ENCODE results near the gene QSOX2.

QSOX2 gene

DNA sequence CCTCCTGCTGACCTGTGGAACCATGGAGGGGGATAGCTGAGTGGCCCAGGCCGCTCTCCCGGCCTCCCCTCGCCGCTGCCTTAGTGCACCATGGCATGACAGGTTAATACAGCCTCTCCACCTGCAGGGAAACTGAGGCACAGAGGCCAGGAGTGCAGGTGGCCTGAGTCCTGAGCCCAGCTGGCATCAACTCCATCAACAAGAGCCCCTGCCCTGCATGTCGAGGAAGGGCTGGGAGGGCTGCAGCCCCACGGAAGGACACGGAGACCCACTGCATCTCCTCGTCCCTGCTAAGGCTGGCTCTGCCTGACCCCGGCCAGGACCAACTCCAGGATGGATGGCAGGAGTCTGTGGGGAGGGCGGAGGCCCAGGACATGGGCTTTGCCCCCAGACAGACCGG is 31.1 kb upstream of the QSOX2 start:
- in situ Hi-C loops (cut with HindIII; ENCODE audit: low sequenced_read_pairs): no loop called here

DNA sequence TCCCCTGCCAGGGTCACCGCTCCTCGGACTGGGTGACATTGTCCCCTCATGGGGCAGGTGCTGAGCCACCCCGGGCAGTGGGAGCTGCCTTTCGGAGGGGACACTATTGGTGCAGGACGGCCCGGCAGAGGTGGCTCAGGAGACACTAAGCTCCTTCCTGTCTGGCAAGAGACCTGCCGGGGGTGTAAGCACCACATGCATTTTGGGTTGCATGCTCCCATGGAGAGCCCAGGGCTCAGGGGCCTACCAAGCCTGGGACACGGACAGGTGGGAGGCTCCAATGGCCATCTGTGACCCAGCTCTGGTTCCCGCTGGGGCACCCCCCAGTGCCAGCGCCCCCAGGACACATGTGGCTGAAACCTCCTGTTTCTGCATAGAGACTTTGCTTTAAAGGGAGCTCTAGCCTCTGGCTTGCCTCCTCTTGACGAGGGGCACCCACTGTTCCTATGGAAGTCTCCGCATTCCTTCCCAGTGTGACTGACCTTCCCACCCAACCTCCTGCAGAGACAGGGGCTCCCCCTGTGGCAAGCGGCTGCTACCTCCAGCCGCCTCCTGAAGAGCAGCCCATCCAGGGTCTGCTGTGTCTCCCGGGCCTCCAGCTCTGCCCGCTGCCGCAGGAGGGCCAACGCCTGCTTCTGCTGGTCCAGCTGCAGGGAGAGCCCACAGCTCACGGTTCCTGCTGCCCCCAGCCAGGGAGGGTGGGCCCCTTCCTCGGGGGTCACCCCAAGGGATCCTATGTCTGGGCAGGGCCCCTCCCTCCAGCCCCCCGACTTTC is 30.2 kb upstream of the QSOX2 start:
- TF ChIP-seq, protein P1, sequence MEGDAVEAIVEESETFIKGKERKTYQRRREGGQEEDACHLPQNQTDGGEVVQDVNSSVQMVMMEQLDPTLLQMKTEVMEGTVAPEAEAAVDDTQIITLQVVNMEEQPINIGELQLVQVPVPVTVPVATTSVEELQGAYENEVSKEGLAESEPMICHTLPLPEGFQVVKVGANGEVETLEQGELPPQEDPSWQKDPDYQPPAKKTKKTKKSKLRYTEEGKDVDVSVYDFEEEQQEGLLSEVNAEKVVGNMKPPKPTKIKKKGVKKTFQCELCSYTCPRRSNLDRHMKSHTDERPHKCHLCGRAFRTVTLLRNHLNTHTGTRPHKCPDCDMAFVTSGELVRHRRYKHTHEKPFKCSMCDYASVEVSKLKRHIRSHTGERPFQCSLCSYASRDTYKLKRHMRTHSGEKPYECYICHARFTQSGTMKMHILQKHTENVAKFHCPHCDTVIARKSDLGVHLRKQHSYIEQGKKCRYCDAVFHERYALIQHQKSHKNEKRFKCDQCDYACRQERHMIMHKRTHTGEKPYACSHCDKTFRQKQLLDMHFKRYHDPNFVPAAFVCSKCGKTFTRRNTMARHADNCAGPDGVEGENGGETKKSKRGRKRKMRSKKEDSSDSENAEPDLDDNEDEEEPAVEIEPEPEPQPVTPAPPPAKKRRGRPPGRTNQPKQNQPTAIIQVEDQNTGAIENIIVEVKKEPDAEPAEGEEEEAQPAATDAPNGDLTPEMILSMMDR (IDR thresholded peaks at IDR 0.05; ENCODE audit: low read depth, low read length): no peak
- DNase-seq (ENCODE audit: low read depth, low spot score): no peak
- H3K4me3 ChIP-seq (ENCODE audit: low read depth, low read length): no peak overlapping the region
- in situ Hi-C loops (cut with HindIII; ENCODE audit: low sequenced_read_pairs): no loop called here

More for the DNA sequence above, 31.1 kb upstream of the QSOX2 start:
- H3K4me3 ChIP-seq (ENCODE audit: low read depth, low read length): no peak overlapping the region
- DNase-seq (ENCODE audit: low read depth, low spot score): no peak
- TF ChIP-seq, protein P1 (IDR thresholded peaks at IDR 0.05; ENCODE audit: low read depth, low read length): no peak

DNA sequence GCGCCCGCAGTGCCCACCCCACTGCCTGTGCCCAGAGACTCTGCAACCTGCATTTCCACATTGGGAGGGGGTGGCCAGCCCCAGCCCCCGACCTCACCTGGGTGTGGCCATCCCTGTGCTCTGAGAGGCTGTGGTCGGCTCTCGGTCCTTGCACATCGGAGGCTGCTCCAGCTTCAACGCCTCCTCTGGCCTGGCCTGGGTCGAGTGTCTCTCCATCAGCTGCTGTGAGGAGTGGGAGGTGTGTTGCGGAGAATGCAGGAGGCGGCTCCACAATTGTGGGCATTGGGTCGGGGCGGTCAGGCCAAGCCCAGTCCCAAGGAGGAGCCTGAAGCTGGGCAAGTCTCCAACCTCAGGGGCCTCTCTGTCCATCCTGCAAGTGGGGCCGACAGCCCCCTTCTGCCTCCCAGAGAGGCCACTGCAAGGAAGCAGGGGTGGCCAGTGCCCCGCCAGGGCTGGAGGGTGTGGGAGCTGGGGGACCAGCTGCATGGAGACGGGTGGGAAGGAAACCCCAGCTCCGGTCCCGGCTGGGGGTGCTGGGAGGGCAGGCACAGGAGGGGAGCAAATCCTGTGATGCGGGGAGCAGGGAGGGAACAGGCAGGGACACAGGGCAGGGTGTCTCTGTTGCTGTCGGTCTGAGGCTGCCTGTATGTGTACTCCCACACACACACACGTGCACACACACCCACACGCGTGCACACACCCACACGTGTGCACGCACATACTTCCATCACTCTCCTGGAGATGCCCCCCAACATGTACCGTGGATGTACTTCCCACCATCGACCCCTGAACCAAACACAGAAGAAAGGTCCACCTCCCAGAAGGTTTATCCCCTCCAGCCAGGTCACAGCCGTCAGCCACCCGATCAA is 29.4 kb upstream of the QSOX2 start:
- in situ Hi-C loops (cut with HindIII; ENCODE audit: low sequenced_read_pairs): no loop called here
- no peak overlapping the region for H3K4me3 ChIP-seq (ENCODE audit: low read depth, low read length)
- TF ChIP-seq, protein P1 (IDR thresholded peaks at IDR 0.05; ENCODE audit: low read depth, low read length): no peak
- DNase-seq (ENCODE audit: low read depth, low spot score): no peak

DNA sequence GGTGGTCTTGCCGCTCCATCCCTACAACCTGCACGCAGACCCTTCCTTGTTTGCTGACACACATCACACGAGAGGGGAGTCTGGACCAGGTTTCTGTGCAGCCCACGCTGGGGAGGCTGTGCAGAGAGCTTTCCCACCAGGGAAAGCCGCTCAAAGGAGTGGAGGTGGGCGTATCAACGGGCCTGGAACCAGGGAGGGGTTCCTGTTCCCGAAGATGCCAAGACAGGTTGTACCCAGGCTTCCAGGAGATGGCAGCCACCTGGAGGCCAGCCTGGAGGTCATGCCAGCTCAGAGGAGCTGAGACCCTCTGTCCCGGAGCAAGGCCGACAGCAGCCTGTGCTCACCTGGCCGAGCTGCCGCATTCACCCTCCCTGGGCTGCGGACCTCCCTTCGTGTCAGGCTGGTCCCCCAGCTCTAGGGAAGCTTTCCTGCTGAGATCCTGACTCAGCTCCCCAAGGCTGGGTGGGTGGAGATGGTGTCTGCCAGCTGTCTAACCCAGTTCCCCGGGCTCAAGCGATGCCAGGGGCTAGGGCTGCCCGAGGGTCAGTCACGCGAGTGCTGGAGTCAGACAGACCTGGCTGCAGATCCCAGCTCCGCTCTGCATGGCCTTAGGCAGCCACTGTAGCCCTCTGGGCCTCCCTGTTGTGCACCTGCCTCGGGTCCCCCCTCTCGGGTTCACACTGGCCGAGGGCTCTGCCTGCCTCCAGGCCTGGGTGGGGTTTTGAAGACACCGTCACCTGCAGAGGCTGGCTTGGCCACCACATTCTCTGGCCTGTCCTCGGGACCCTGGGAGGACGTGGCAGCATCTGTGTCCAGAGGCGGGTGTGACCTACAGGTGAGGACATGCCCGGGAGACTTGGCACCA is 28.5 kb upstream of the QSOX2 start:
- in situ Hi-C loops (cut with HindIII; ENCODE audit: low sequenced_read_pairs): no loop called here
- DNase-seq (ENCODE audit: low read depth, low spot score): no peak
- H3K4me3 ChIP-seq (ENCODE audit: low read depth, low read length): no peak overlapping the region
- TF ChIP-seq, protein P1 (IDR thresholded peaks at IDR 0.05; ENCODE audit: low read depth, low read length): no peak

DNA sequence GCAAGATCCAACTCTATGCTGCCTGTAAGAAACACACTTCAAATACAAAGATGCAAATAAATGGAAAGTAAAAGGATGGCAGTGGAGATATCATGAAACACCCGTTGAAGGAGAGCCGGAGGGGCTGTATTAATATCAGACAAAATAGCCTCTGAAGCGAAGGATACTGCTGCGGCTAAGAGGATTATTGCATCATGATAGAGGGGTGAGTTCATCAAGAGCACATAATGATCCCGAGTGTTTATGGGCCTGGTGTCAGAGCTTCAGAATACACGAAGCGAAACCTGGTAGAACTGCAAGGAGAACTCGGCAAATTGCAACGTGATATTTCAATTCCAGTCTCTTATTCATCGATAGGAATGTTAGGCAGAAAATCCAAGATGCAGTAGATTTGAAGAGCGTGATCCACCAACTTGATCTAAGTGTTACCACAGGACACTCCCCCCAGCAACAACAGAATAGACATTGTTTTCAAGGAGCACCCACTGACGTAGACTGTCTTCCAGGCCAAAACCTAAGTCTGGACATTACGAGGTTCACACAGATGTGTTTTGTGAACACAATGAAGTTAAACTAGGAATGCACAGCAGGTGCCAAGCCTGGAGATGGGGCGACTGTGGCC is 27.7 kb upstream of the QSOX2 start:
- no peak overlapping the region for H3K4me3 ChIP-seq (ENCODE audit: low read depth, low read length)
- TF ChIP-seq, protein P1 (IDR thresholded peaks at IDR 0.05; ENCODE audit: low read depth, low read length): no peak
- in situ Hi-C loops (cut with HindIII; ENCODE audit: low sequenced_read_pairs): no loop called here
- DNase-seq (ENCODE audit: low read depth, low spot score): no peak
